Caco-2 (cell line): ENCODE measurements around the gene ADAMTS2. TPM values are rescaled to one million over a fixed set of nuclear protein-coding genes. Genes with fewer than 3 reads are reported as not detected.

Experiments
- BruUV-seq: library from RNA; stranded (reverse); fragments of 400-500 nt; replicated peaks from 2 replicates; lab custom pipeline; 2021; lab: Mats Ljungman, UMichigan
- CTCF ChIA-PET: fragments of 300-600 bp; sonication (Branson Sonifier 250); formaldehyde crosslinking; loops from one replicate; lab custom pipeline; 2022; ENCODE audit warnings: antibody characterized with exemption; lab: Charles Lee
- POLR2A ChIA-PET: fragments of 300-600 bp; sonication (Branson Sonifier 250); formaldehyde crosslinking; loops from one replicate; lab custom pipeline; 2022; ENCODE audit warnings: antibody characterized with exemption; lab: Charles Lee
- DNase-seq, 2 experiments: peaks; one replicate each; pipeline versions ENCODE4 v3.0.0 to v3.0.0-alpha.2; 2020 to 2022
- H3K27me3 ChIP-seq: replicated peaks from 2 replicates; pipeline ENCODE4 v1.6.0; 2011; ENCODE audit warnings: low read length; ENCODE audit not compliant: control insufficient read depth, insufficient read depth
- H3K36me3 ChIP-seq: 2 replicates; pipeline ENCODE4 v1.5.1; 2011; ENCODE audit warnings: low read length; ENCODE audit not compliant: control insufficient read depth, insufficient read depth
- H3K4me1 ChIP-seq: fragments of 250-450 bp; sonication (Bioruptor Pico); 2 replicates; pipeline ENCODE4 v1.5.1; 2020; ENCODE audit warnings: mild to moderate bottlenecking
- H3K4me3 ChIP-seq: 2 replicates; pipeline ENCODE4 v1.5.1; 2011; ENCODE audit warnings: low read depth, mild to moderate bottlenecking, control low read depth, low read length
- H3K9me3 ChIP-seq: fragments of 250-450 bp; sonication (Bioruptor Pico); 2 replicates; pipeline ENCODE4 v1.5.1; 2020; ENCODE audit warnings: mild to moderate bottlenecking, moderate library complexity
- H3K27ac Mint-ChIP-seq: one replicate; pipeline ENCODE4 v1.8.0; 2022; ENCODE audit warnings: mixed read lengths; ENCODE audit not compliant: unreplicated experiment
- H3K27me3 Mint-ChIP-seq: one replicate; pipeline ENCODE4 v1.8.0; 2022; ENCODE audit warnings: mixed read lengths; ENCODE audit not compliant: insufficient read depth, unreplicated experiment
- H3K36me3 Mint-ChIP-seq: one replicate; pipeline ENCODE4 v1.8.0; 2022; ENCODE audit warnings: mild to moderate bottlenecking, mixed read lengths; ENCODE audit not compliant: insufficient read depth, unreplicated experiment
- H3K4me1 Mint-ChIP-seq: one replicate; pipeline ENCODE4 v1.8.0; 2022; ENCODE audit warnings: low read depth, mixed read lengths; ENCODE audit not compliant: unreplicated experiment
- H3K4me3 Mint-ChIP-seq: one replicate; pipeline ENCODE4 v1.8.0; 2022; ENCODE audit warnings: mild to moderate bottlenecking, moderate library complexity, mixed read lengths; ENCODE audit not compliant: unreplicated experiment
- H3K9me3 Mint-ChIP-seq: one replicate; pipeline ENCODE4 v1.8.0; 2022; ENCODE audit warnings: mixed read lengths; ENCODE audit not compliant: unreplicated experiment
- CTCF ChIP-seq, 2 experiments: fragments of 200-600 bp in 1 of 2; IDR thresholded peaks; 1 replicate in 1 of 2; 2 replicates in 1 of 2; pipeline versions ENCODE4 v1.5.1 to v1.8.0; 2011 to 2022; ENCODE audit warnings: antibody characterized with exemption in 1 of 2, control low read depth in 1 of 2, inconsistent platforms in 1 of 2, low read depth in 1 of 2, low read length in 1 of 2, mild to moderate bottlenecking in 1 of 2, moderate library complexity in 1 of 2; ENCODE audit not compliant: insufficient read depth in 1 of 2, severe bottlenecking in 1 of 2, unreplicated experiment in 1 of 2
- intact Hi-C: fragments of 100-400 bp; cut with micrococcal nuclease; formaldehyde crosslinking; loops from one replicate; pipeline ENCODE4 v1.10.0; 2022; ENCODE audit not compliant: unreplicated experiment
- total RNA-seq: library from RNA; stranded (reverse); gene quantifications from 2 replicates; pipeline ENCODE4 v1.2.3, GENCODE V29; 2022

Gene ADAMTS2
- total RNA-seq, 1 experiment from 2014 or later, result 0.05 TPM

DNA sequence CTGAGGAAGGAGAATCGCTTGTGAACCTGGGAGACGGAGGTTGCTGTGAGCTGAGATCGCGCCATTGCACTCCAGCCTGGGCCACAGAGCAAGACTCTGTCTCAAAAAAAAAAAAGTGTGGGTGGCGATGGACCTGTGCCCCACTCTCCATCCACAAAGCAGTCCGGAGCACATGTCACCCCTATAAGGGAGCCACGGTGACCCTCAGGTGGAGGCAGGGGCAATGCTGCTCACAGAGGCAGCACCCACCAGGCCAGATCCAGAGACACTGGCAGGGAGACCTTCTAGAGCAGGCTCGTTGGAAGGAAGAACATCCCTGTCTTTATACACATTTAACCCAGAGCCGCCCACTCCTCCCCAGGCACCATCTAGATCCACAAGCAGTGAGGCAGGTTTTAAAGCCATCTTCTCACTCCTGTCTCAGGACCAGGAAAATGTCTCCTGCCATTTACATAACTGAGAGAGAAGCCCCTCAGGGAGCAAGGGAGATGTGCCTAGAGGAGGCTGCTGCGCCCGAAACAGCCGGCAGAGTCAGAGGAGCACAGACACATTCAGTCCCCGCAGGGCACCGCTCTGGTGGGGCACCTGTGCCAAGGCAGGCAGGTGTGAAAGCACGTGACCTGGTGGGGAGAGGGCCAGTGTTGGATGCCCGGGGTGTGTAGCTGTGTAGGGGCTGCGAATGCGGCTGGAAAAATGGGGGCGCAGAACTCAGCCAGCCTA is 31.6 kb upstream of the ADAMTS2 start:
- Histone ChIP-seq H3K9me3 (no peaks in the 10 kb centered on the region), H3K4me1 (no peaks in the 10 kb centered on the region), H3K27me3 (no peaks in the 10 kb centered on the region; the same call in 1 of the 2 replicates), H3K4me3 (no peak overlapping the region), H3K36me3 (no peaks in the 10 kb centered on the region)
- no TSS peak for BruUV-seq
- Mint-ChIP-seq H3K4me1 (no peaks in the 10 kb centered on the region), H3K27me3 (peaks cover 8% of the 10 kb centered on the region), H3K9me3 (peaks cover 12% of the 10 kb centered on the region), H3K4me3 (no peak overlapping the region), H3K27ac (no peak overlapping the region), H3K36me3 (no peaks in the 10 kb centered on the region)
- ChIA-PET POLR2A (no interaction called here), CTCF (no interaction called here)
- intact Hi-C loops, result no loop called here
- TF ChIP-seq CTCF (IDR thresholded peaks at IDR 0.05; ENCODE audit: insufficient read depth in 1 of 2, low read depth in 1 of 2, low read length in 1 of 2, severe bottlenecking in 1 of 2, unreplicated experiment in 1 of 2), result no peak
- DNase-seq, result peak in 1 of 2 experiments; percentile 14

DNA sequence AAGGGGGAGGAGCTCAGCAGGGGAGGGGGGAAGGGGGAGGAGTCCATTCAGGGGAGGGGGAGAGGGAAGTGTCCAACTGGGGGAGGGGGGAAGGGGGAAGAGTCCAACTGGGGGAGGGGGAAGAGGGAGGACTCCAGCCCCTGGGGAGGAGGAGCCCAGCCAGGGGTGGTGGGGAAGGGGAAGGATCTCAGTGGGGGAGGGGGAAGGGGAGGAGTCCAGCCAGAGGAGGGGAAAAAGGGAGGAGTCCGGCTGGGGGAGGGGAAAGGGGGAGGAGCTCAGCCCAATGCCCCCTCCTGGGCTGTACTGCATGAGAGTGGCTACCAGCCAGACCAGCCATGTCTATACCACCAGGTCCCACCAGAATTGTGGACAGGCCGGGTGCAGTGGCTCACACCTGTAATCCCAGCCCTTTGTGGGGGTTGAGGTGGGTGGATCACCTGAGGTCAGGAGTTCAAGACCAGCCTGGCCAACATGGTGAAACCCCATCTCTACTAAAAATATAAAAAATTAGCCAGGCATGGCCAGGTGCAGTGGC is 30.6 kb upstream of the ADAMTS2 start:
- Histone ChIP-seq H3K36me3 (no peaks in the 10 kb centered on the region), H3K27me3 (no peaks in the 10 kb centered on the region; the same call in 1 of the 2 replicates), H3K4me1 (no peaks in the 10 kb centered on the region), H3K4me3 (no peak overlapping the region), H3K9me3 (no peaks in the 10 kb centered on the region)
- peaks cover 12% of the 10 kb centered on the region for H3K9me3 Mint-ChIP-seq
- peak in 1 of 2 experiments; percentile 30 for DNase-seq
- peaks cover 8% of the 10 kb centered on the region for H3K27me3 Mint-ChIP-seq
- H3K4me3 Mint-ChIP-seq, result no peak overlapping the region
- ChIA-PET CTCF (no interaction called here), POLR2A (no interaction called here)
- H3K36me3 Mint-ChIP-seq, result no peaks in the 10 kb centered on the region
- H3K27ac Mint-ChIP-seq, result no peak overlapping the region
- intact Hi-C loops, result no loop called here
- H3K4me1 Mint-ChIP-seq, result no peaks in the 10 kb centered on the region
- no TSS peak for BruUV-seq
- no peak for TF ChIP-seq CTCF (IDR thresholded peaks at IDR 0.05; ENCODE audit: insufficient read depth in 1 of 2, low read depth in 1 of 2, low read length in 1 of 2, severe bottlenecking in 1 of 2, unreplicated experiment in 1 of 2)

DNA sequence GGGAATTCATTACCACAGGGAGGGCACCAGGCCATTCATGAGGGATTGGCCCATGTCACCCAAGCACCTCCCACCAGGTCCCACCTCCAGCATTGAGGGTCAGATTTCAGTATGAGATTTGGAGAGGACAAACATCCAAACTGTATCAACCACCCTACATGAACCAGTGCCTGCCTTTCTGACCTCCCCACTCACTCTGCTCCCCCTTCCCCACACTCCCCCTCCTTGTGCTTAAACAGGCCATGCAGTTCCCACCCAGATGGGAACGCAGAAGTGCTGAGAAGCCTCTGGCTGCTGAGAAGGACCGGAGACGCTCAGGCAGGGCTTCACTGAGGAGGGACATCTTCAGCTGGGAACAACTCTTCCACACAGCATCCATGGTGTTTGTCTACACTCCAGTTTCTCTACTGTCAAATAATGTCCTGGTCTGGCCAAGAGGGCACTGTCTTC is 30.0 kb upstream of the ADAMTS2 start:
- CTCF ChIA-PET, result no interaction called here

More for the DNA sequence above, 30.0 kb upstream of the ADAMTS2 start:
- Histone ChIP-seq H3K4me1 (no peaks in the 10 kb centered on the region), H3K27me3 (no peaks in the 10 kb centered on the region; the same call in 1 of the 2 replicates), H3K36me3 (no peaks in the 10 kb centered on the region), H3K9me3 (no peaks in the 10 kb centered on the region), H3K4me3 (no peak overlapping the region)
- Mint-ChIP-seq H3K4me1 (no peaks in the 10 kb centered on the region), H3K4me3 (no peak overlapping the region), H3K27ac (no peak overlapping the region), H3K36me3 (no peaks in the 10 kb centered on the region), H3K9me3 (peaks cover 12% of the 10 kb centered on the region), H3K27me3 (peaks cover 8% of the 10 kb centered on the region)
- intact Hi-C loops, result no loop called here
- TF ChIP-seq CTCF (IDR thresholded peaks at IDR 0.05; ENCODE audit: insufficient read depth in 1 of 2, low read depth in 1 of 2, low read length in 1 of 2, severe bottlenecking in 1 of 2, unreplicated experiment in 1 of 2), result no peak
- DNase-seq, result peak in 1 of 2 experiments; percentile 22
- BruUV-seq, result no TSS peak
- POLR2A ChIA-PET, result no interaction called here
